IPS-20b (cell line): ENCODE results near the gene CSF3R.

ENCODE experiments used
- H3K27ac ChIP-seq: one replicate; pipeline ENCODE4 v1.5.1; 2013; ENCODE audit warnings: low read length
- H3K27me3 ChIP-seq: 2 replicates; pipeline ENCODE4 v1.6.1; 2013; ENCODE audit warnings: mild to moderate bottlenecking, low read length, inconsistent platforms; ENCODE audit not compliant: insufficient read depth
- H3K36me3 ChIP-seq: 2 replicates; pipeline ENCODE4 v1.6.1; 2013; ENCODE audit warnings: low read depth, mild to moderate bottlenecking, inconsistent platforms, low read length, moderate library complexity; ENCODE audit not compliant: insufficient read depth
- H3K4me1 ChIP-seq: 2 replicates; pipeline ENCODE4 v1.6.1; 2013; ENCODE audit warnings: mild to moderate bottlenecking, control low read depth, inconsistent platforms, low read length, moderate library complexity; ENCODE audit not compliant: insufficient read depth
- H3K4me3 ChIP-seq: 2 replicates; pipeline ENCODE4 v1.5.1; 2013; ENCODE audit warnings: mild to moderate bottlenecking, low read length, inconsistent platforms
- H3K9ac ChIP-seq: 2 replicates; pipeline ENCODE4 v1.6.1; 2013; ENCODE audit warnings: low read depth, mild to moderate bottlenecking, inconsistent platforms, low read length, moderate library complexity
- H3K9me3 ChIP-seq: 2 replicates; pipeline ENCODE4 v1.6.1; 2013; ENCODE audit warnings: mild to moderate bottlenecking, low read depth, low read length, inconsistent platforms; ENCODE audit not compliant: insufficient read depth

CSF3R gene

DNA sequence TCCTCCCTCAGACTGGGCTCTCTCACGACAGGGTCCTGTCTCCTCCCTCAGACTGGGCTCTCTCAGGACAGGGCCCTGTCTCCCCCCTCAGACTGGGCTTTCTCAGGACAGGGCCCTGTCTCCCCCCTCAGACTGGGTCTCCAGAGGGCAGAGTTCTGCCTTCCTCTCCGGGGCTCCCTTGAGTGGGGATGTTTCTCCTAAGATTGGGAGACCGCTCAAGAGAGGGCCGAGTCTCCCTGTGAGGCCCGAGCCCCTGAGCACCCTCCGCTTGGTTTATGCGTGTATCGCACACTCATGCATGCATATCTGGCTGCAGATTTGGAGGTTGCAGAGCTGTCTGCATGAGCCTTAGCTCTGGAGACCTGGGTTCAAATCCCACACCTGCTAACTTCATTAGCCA lies 39.3 kb upstream of the CSF3R start:
- Histone ChIP-seq H3K4me1 (no peaks in the 10 kb centered on the region), H3K27me3 (no peaks in the 10 kb centered on the region), H3K9ac (no peak overlapping the region), H3K36me3 (no peaks in the 10 kb centered on the region), H3K27ac (no peak overlapping the region), H3K4me3 (no peak overlapping the region), H3K9me3 (no peaks in the 10 kb centered on the region)

- Histone ChIP-seq H3K27ac (no peak overlapping the region), H3K9ac (no peak overlapping the region), H3K4me3 (no peak overlapping the region), H3K9me3 (no peaks in the 10 kb centered on the region), H3K36me3 (no peaks in the 10 kb centered on the region), H3K4me1 (no peaks in the 10 kb centered on the region), H3K27me3 (no peaks in the 10 kb centered on the region)
These were observed 38.2 kb upstream of the CSF3R start for GRCh38 chr1:36520771-36521420.

- Histone ChIP-seq H3K27ac (no peak overlapping the region), H3K4me1 (no peaks in the 10 kb centered on the region), H3K9ac (no peak overlapping the region), H3K27me3 (no peaks in the 10 kb centered on the region), H3K4me3 (no peak overlapping the region), H3K36me3 (no peaks in the 10 kb centered on the region), H3K9me3 (no peaks in the 10 kb centered on the region)
These were observed 37.3 kb upstream of the CSF3R start for GRCh38 chr1:36520056-36520455.

DNA sequence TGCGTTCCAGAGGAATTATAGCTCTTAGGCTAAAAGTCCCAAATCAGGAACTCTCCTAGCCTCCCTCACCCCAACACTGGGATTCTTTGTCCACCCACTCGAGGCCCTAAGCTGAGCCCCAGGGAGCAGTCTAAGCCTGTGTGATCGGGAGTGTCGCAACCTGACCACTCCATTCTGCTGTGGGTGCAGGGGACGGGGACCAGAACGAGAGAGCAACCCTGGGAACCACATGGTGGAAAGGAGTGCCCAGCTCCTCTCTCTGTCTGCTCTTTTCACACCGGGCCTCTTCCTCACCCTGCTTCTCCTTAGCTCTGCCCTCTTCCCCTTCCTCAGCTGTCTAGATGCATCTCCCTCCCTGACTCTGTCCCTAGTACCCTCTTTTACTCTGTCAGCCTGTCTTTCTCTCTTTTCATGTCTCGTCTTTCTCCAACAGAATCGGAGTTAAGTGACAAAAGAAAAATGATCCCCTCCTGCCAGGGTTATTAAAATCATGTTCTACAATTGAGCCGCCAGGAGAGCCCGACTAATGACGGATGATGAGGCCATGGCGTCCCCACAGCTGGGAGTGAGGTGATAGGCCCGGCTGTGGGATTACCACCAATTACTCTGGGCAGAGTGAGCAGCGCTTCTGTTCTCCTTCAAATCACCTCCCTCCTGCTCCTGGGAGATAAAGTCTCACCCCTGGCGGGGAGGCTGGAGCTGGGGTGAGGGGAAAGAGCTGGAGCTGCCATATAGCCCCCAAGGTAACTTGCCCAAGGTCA lies 34.5 kb upstream of the CSF3R start:
- H3K36me3 ChIP-seq = no peaks in the 10 kb centered on the region
- no peaks in the 10 kb centered on the region for H3K9me3 ChIP-seq
- no peaks in the 10 kb centered on the region for H3K27me3 ChIP-seq
- no peak overlapping the region for H3K4me3 ChIP-seq
- H3K27ac ChIP-seq = no peak overlapping the region
- no peaks in the 10 kb centered on the region for H3K4me1 ChIP-seq
- H3K9ac ChIP-seq = no peak overlapping the region

DNA sequence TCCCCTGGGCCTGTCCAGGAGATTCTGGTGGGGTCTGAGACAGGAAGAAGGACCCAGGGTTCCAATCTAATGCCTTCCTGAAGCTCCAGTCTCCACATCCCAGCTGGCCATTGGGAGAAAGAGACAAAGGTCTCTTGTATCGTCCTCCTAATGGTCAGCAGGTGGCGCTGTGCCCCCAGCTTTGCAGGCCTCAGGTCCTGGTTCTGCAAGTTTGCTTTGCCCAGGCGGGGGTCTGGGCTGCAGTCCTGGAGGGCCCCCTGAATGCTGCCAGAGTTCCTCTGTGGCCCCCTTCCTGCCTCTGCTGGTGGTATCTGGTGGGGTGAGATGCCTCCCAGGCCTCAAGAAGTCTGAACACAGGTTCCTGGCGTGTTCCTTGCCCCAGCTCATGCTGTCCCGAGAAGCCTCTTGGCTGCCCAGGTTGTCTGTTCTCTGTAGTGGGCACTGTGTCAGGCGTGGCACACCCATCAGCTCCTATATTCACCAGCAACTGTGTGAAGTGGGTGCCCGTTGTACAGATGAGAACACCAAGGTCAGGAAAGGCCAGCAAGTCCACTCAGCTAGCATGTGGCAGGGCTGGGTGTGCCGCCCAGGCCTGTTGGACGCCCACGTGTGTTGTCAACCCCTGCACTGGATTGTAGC lies 33.8 kb upstream of the CSF3R start:
- Histone ChIP-seq H3K9ac (no peak overlapping the region), H3K4me3 (no peak overlapping the region), H3K9me3 (no peaks in the 10 kb centered on the region), H3K4me1 (no peaks in the 10 kb centered on the region), H3K27me3 (no peaks in the 10 kb centered on the region), H3K27ac (no peak overlapping the region), H3K36me3 (no peaks in the 10 kb centered on the region)

DNA sequence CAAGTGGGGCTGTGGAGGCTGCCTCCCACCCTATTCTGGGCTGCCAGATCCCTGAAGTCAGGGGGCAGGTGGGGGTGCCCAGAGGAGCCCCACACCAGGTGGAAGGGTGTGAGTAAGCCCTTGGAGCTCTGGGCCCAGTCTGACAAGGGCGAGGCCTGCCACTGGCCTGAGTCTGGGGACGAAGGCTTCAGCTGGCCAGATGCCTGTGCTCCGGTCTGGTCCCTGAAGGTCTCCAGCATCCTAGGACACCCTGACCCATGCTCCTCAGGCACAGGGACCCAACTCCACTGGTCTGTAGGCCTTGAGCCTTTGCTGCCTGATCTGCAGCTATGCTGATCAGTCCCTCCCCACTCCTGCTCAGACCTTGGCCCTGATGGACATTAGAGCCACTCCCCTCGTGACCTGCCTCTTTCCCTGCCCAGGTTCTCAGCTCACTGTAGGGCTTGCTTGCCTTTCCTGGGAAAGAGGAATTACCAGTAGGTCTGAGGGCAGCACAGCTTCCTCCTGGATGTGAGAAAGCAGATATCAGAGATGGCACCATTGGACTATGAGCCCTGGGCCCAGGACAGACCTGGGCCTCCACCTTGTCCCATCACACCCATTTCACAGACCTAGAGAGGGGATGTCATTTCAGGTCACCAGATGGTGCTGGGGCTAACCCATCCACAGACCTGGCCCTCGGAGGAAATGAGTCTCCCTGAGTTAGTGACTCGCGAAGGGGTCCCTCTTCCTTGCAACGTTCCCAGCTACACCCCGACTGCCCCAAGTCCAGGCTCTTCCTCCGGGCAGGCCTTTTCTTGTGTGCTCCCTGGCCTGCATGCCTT lies 32.8 kb upstream of the CSF3R start:
- H3K4me3 ChIP-seq = no peak overlapping the region
- H3K9me3 ChIP-seq = no peaks in the 10 kb centered on the region
- no peaks in the 10 kb centered on the region for H3K4me1 ChIP-seq
- H3K27me3 ChIP-seq = no peaks in the 10 kb centered on the region
- H3K9ac ChIP-seq = no peak overlapping the region
- H3K36me3 ChIP-seq = no peaks in the 10 kb centered on the region
- H3K27ac ChIP-seq = no peak overlapping the region

GRCh38 chr1:36514501-36514900 lies 31.8 kb upstream of the CSF3R start:
- H3K9ac ChIP-seq = no peak overlapping the region
- no peaks in the 10 kb centered on the region for H3K36me3 ChIP-seq
- H3K27me3 ChIP-seq = no peaks in the 10 kb centered on the region
- H3K27ac ChIP-seq = no peak overlapping the region
- no peaks in the 10 kb centered on the region for H3K4me1 ChIP-seq
- H3K4me3 ChIP-seq = no peak overlapping the region
- no peaks in the 10 kb centered on the region for H3K9me3 ChIP-seq

DNA sequence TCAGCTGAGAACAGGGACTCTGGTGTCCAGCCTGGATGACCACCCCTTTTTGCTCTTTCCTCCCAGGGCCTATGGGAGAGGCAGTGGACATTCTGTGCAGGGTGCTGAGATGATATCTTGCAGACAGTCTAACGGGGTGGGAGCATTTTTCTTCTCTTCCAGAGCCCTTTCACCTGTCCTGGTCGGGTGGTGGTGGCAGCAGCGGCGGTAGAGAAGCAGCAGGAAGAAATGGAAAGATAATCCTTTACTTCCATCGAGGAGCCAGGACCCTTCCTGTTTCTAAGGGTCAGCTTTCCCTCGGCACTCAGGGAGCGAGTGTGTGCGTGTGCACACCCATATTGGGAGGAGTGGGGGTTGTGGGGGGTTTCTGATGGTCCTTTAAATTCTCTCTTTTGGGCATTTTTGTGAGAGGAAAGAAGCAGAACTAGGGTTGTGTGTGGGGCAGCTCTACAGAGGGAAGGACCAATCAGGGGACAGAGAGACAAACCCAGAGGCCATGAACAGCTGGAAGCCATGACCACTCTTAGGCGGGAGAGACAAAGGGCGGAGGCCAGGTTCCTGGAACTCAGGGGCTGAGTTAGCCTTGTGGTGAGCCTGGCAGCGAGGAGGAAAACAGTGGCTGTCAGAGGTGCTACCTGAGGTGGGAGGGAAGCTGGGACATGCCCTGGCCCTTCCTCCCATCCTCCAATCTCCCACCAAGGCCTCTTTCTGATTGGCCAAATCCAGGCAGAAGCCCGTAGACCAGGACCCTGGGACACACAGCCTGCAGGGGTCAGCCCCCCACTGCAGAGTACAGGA lies 31.2 kb upstream of the CSF3R start:
- no peak overlapping the region for H3K27ac ChIP-seq

GRCh38 chr1:36512842-36513241 lies 30.1 kb upstream of the CSF3R start:
- Histone ChIP-seq H3K27me3 (no peaks in the 10 kb centered on the region), H3K4me1 (no peaks in the 10 kb centered on the region), H3K4me3 (no peak overlapping the region), H3K27ac (no peak overlapping the region), H3K9me3 (no peaks in the 10 kb centered on the region), H3K9ac (no peak overlapping the region), H3K36me3 (no peaks in the 10 kb centered on the region)

More for the DNA sequence above, 31.2 kb upstream of the CSF3R start:
- H3K4me1 ChIP-seq = no peaks in the 10 kb centered on the region
- H3K9me3 ChIP-seq = no peaks in the 10 kb centered on the region
- H3K9ac ChIP-seq = no peak overlapping the region
- no peaks in the 10 kb centered on the region for H3K36me3 ChIP-seq
- no peaks in the 10 kb centered on the region for H3K27me3 ChIP-seq
- H3K4me3 ChIP-seq = no peak overlapping the region

GRCh38 chr1:36511804-36512798 lies 29.4 kb upstream of the CSF3R start:
- H3K9me3 ChIP-seq = no peaks in the 10 kb centered on the region
- H3K27me3 ChIP-seq = no peaks in the 10 kb centered on the region
- no peaks in the 10 kb centered on the region for H3K36me3 ChIP-seq
- no peak overlapping the region for H3K4me3 ChIP-seq
- no peak overlapping the region for H3K9ac ChIP-seq
- H3K27ac ChIP-seq = no peak overlapping the region
- H3K4me1 ChIP-seq = no peaks in the 10 kb centered on the region
